ENCODE data around the gene LRRC19. TPM values are rescaled to one million over a fixed set of nuclear protein-coding genes. Genes with fewer than 3 reads are reported as not detected.

LRRC19 gene
- total RNA-seq, 4 donors from 2014 or later, result not detected

- no peak overlapping the region for H3K4me3 ChIP-seq
- no peaks in the 10 kb centered on the region for H3K9me3 ChIP-seq
- H3K36me3 ChIP-seq, result no peaks in the 10 kb centered on the region
- intact Hi-C loops (cut with DNase I; ENCODE audit: low total_unique reads), result no loop called here
- no peaks in the 10 kb centered on the region for H3K4me1 ChIP-seq
- no peak for DNase-seq
- TF ChIP-seq POLR2A (IDR thresholded peaks at IDR 0.05) (no peak), CTCF (IDR thresholded peaks at IDR 0.05) (no peak)
- H3K27ac ChIP-seq, result no peak overlapping the region
- no peaks in the 10 kb centered on the region for H3K27me3 ChIP-seq
Observed at GRCh38 chr9:27043176-27043575, 37.7 kb upstream of the LRRC19 start.

- intact Hi-C loops (cut with DNase I; ENCODE audit: low total_unique reads), result no loop called here
- no peak for TF ChIP-seq POLR2A (IDR thresholded peaks at IDR 0.05)
- TF ChIP-seq CTCF (IDR thresholded peaks at IDR 0.05), result no peak
- Histone ChIP-seq H3K27ac (no peak overlapping the region), H3K4me1 (no peaks in the 10 kb centered on the region), H3K36me3 (no peaks in the 10 kb centered on the region), H3K27me3 (no peaks in the 10 kb centered on the region), H3K9me3 (no peaks in the 10 kb centered on the region), H3K4me3 (no peak overlapping the region)
- no peak for DNase-seq
Observed at GRCh38 chr9:27042476-27042875, 37.0 kb upstream of the LRRC19 start.

GRCh38 chr9:27041746-27042145 is 36.3 kb upstream of the LRRC19 start:
- no peak overlapping the region for H3K27ac ChIP-seq
- no peaks in the 10 kb centered on the region for H3K27me3 ChIP-seq
- intact Hi-C loops (cut with DNase I; ENCODE audit: low total_unique reads), result no loop called here
- TF ChIP-seq CTCF (IDR thresholded peaks at IDR 0.05) (no peak), POLR2A (IDR thresholded peaks at IDR 0.05) (no peak)
- no peaks in the 10 kb centered on the region for H3K9me3 ChIP-seq
- H3K4me3 ChIP-seq, result no peak overlapping the region
- H3K36me3 ChIP-seq, result no peaks in the 10 kb centered on the region
- no peak for DNase-seq
- no peaks in the 10 kb centered on the region for H3K4me1 ChIP-seq

GRCh38 chr9:27037499-27037898 is 32.0 kb upstream of the LRRC19 start:
- no peaks in the 10 kb centered on the region for H3K36me3 ChIP-seq
- intact Hi-C loops (cut with DNase I; ENCODE audit: low total_unique reads), result no loop called here
- no peak for DNase-seq
- H3K9me3 ChIP-seq, result no peaks in the 10 kb centered on the region
- no peak overlapping the region for H3K27ac ChIP-seq
- H3K4me1 ChIP-seq, result no peaks in the 10 kb centered on the region
- no peaks in the 10 kb centered on the region for H3K27me3 ChIP-seq
- no peak for TF ChIP-seq POLR2A (IDR thresholded peaks at IDR 0.05)
- no peak for TF ChIP-seq CTCF (IDR thresholded peaks at IDR 0.05)
- no peak overlapping the region for H3K4me3 ChIP-seq

- no peak overlapping the region for H3K27ac ChIP-seq
- intact Hi-C loops (cut with DNase I; ENCODE audit: low total_unique reads), result no loop called here
- H3K36me3 ChIP-seq, result no peaks in the 10 kb centered on the region
- TF ChIP-seq CTCF (IDR thresholded peaks at IDR 0.05) (peak; percentile 68 to 83 (median 74)), POLR2A (IDR thresholded peaks at IDR 0.05) (no peak)
- H3K4me1 ChIP-seq, result no peaks in the 10 kb centered on the region
- H3K27me3 ChIP-seq, result no peaks in the 10 kb centered on the region
- H3K4me3 ChIP-seq, result no peak overlapping the region
- peak; percentile 44 to 52 for DNase-seq
- H3K9me3 ChIP-seq, result no peaks in the 10 kb centered on the region
Observed at GRCh38 chr9:27033815-27034403, 28.4 kb upstream of the LRRC19 start.
